GM21576 (cell line): Measurements from ENCODE around the gene GSTA3.
"Not testable (repeated sequence)": the region's sequence is repeated elsewhere in the genome, so short reads cannot be mapped to it uniquely, and the experiment has no call there.

Experiments used
- ATAC-seq: cut with Tn5 transposase; IDR thresholded peaks from one replicate; pipeline ENCODE4 v1.9.1; 2021; ENCODE audit warnings: mild to moderate bottlenecking, moderate library complexity; ENCODE audit not compliant: unreplicated experiment

The GSTA3 gene

DNA sequence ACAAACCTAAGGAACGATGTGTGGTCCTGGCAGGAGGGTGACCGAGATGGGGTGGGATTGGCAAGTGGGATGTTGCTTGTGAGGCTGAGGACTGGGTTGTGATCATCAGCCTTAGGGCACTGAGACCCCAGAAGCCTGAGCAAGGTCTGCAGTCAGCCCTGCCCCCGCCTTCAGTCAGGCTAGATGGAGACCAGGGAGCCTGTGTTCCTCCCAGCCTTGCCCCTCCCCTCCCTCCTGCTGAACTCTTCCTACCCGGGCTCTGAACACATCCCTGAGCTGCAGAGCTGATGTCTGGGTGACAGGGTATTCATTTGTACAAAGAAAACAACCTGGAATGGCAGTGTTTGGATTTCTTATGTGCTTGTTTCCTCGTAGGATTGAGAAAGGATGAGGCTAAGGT lies 40.6 kb downstream of the GSTA3 start:
- ATAC-seq = not testable (repeated sequence)

DNA sequence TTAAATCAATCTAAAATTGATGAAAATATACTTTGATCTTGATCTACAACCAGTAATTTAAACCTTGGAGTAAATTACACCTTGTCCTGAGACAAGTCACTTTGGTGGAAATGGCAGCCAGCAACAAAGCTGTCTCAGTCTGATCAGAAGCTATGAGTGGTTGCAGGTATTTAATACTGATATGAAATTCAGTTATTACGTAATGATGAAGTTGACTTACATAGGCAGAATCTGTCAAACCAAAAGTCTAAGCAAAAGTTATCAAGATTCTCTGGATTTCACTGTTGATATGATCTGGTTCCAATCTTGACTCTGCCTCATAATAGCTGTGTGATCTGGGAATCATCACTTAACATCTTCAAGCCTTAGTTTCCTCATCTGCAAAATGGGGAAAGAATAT lies 41.3 kb downstream of the GSTA3 start:
- ATAC-seq = no peak

DNA sequence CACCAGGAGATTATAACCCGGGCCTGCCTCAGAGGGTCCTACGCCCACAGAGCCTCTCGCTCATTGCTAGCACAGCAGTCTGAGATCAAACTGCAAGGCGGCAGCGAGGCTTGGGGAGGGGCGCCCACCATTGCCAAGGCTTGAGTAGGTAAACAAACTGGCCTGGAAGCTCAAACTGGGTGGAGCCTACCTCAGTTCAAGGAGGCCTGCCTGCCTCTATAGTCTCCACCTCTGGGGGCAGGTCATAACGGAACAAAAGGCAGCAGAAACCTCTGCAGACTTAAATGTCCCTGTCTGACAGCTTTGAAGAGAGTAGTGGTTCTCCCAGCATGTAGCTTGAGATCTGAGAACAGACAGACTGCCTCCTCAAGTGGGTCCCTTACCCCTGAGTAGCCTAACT lies 48.3 kb downstream of the GSTA3 start:
- ATAC-seq = not testable (repeated sequence)

DNA sequence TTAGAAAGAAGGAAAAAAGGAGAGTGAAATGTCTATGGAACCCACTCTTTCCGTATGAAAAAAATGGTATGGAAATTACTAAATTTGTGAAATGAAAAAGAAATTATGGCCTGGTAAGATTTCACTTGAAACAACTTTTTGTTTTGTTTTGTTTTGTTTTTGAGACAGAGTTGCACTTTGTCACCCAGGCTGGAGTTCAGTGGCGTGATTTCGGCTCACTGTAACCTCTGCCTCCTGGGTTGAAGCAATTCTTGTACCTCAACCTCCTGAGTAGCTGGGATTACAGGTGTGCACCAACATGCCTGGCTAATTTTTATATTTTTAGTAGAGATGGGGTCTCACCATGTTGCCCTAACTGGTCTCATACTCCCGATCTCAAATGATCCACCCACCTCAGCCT lies 51.1 kb downstream of the GSTA3 start:
- no peak for ATAC-seq

DNA sequence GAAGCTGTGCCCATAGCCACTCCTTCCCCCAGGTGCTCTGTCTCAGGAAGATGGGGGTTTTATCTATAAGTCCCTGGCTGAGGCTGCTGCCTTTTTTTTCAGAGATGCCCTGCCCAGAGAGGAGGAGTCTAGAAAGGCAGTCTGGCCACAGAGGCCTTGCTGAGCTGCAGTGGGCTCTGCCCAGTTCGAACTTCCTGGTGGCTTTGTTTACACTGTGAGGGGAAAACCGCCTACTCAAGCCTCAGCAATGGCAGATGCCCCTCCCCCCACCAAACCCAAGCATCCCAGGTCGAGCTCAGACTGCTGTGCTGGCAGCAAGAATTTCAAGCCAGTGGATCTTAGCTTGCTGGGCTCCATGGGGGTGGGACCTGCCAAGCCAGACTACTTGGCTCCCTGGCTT lies 53.4 kb downstream of the GSTA3 start:
- not testable (repeated sequence) for ATAC-seq

DNA sequence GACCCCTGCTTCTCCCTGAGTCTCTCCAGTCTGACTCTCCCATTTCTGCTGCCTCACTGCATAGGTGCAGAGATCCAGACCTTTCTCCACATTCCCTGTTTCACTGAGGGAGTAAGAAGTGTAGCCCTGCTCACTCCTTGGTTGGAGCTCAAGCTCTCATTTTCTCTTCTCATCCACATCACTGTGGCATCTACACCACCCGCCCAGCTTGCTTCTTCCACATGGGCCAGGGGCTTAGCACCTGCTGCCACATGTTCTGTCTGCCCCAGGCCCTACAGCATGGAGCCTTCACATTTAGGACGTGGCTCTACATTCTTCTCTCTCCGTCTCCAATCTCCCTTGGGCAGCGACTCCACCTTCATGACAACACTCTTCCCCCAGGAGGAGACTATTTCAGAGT lies 60.4 kb downstream of the GSTA3 start:
- no peak for ATAC-seq
